ENCODE results near the gene HNRNPK.

Gene HNRNPK

GRCh38 chr9:83980395-83981125 is 545 bp upstream of the HNRNPK start, which contains the start of gene RMI1:
RMI1 (plus strand) TSS chr9:83980805; CDS start chr9:84000987, 20,182 bp downstream.
- ATAC-seq: peak; percentile 80
- TF ChIP-seq CSRNP3 (CRISPR knock-in tag; IDR thresholded peaks at IDR 0.05): no peak
- no peak for TF ChIP-seq BACH2 (CRISPR knock-in tag; IDR thresholded peaks at IDR 0.05; ENCODE audit: borderline replicate concordance)
- no peak for TF ChIP-seq TOX (CRISPR knock-in tag; IDR thresholded peaks at IDR 0.05; ENCODE audit: borderline replicate concordance)
- TF ChIP-seq ESRRG (CRISPR knock-in tag; IDR thresholded peaks at IDR 0.05): no peak
- no peak for TF ChIP-seq ISL1 (CRISPR knock-in tag; IDR thresholded peaks at IDR 0.05)
- TF ChIP-seq TCF4 (CRISPR knock-in tag; IDR thresholded peaks at IDR 0.05; ENCODE audit: borderline replicate concordance): no peak
- TF ChIP-seq ZNF565 (CRISPR knock-in tag; conservative IDR thresholded peaks at IDR 0.05; ENCODE audit: low read depth): no peak
- TF ChIP-seq ZFP30 (CRISPR knock-in tag; IDR thresholded peaks at IDR 0.05): no peak
- no peak for TF ChIP-seq PPARA (CRISPR knock-in tag; IDR thresholded peaks at IDR 0.05; ENCODE audit: borderline replicate concordance)
- TF ChIP-seq OSR1 (CRISPR knock-in tag; IDR thresholded peaks at IDR 0.05): no peak
- no peak for TF ChIP-seq ZNF8 (CRISPR knock-in tag; IDR thresholded peaks at IDR 0.05)
- TF ChIP-seq ZNF70 (CRISPR knock-in tag; IDR thresholded peaks at IDR 0.05): no peak
- no peak for TF ChIP-seq SNAI2 (CRISPR knock-in tag; IDR thresholded peaks at IDR 0.05)
- TF ChIP-seq ZFP3 (CRISPR knock-in tag; IDR thresholded peaks at IDR 0.05): no peak

GRCh38 chr9:83978992-83979811 is 813 bp downstream of the HNRNPK start:
- ATAC-seq: peak; percentile 66
- TF ChIP-seq ARNTL (CRISPR knock-in tag; IDR thresholded peaks at IDR 0.05; ENCODE audit: borderline replicate concordance, low read depth) (no peak), PPARA (CRISPR knock-in tag; IDR thresholded peaks at IDR 0.05; ENCODE audit: borderline replicate concordance) (no peak), ZC3H10 (CRISPR knock-in tag; IDR thresholded peaks at IDR 0.05) (no peak), CSRNP3 (CRISPR knock-in tag; IDR thresholded peaks at IDR 0.05) (no peak)

GRCh38 chr9:83977196-83977595 is 2.8 kb downstream of the HNRNPK start:
- ATAC-seq: no peak
- no peak for TF ChIP-seq ZNF8 (CRISPR knock-in tag; IDR thresholded peaks at IDR 0.05)
- TF ChIP-seq ESRRG (CRISPR knock-in tag; IDR thresholded peaks at IDR 0.05): no peak
- TF ChIP-seq POU6F1 (CRISPR knock-in tag; IDR thresholded peaks at IDR 0.05; ENCODE audit: borderline replicate concordance, low read depth): no peak
- TF ChIP-seq OSR1 (CRISPR knock-in tag; IDR thresholded peaks at IDR 0.05): no peak
- no peak for TF ChIP-seq GLIS3 (CRISPR knock-in tag; IDR thresholded peaks at IDR 0.05)
- no peak for TF ChIP-seq ZNF70 (CRISPR knock-in tag; IDR thresholded peaks at IDR 0.05)
- no peak for TF ChIP-seq ARNTL (CRISPR knock-in tag; IDR thresholded peaks at IDR 0.05; ENCODE audit: borderline replicate concordance, low read depth)
- no peak for TF ChIP-seq PATZ1 (CRISPR knock-in tag; IDR thresholded peaks at IDR 0.05; ENCODE audit: borderline replicate concordance)
- no peak for TF ChIP-seq CREB5 (CRISPR knock-in tag; IDR thresholded peaks at IDR 0.05; ENCODE audit: low read depth)
- TF ChIP-seq CSDC2 (CRISPR knock-in tag; IDR thresholded peaks at IDR 0.05): no peak

Measured in SK-N-SH treated with all-trans-retinoic acid at 6 μM for 48 hours (cell line).